Upper lobe of right lung (tissue), 1 donor: Measurements from ENCODE around the gene UCK1. TPM values are rescaled to one million over a fixed set of nuclear protein-coding genes. Genes with fewer than 3 reads are reported as not detected.
"Not testable (repeated sequence)": the region's sequence is repeated elsewhere in the genome, so short reads cannot be mapped to it uniquely, and the experiment has no call there.

Experiments
- ATAC-seq: fragments of 200-7000 bp; cut with Tn5 transposase; one replicate; pipeline ENCODE4 v1.9.1; 2020; ENCODE audit warnings: mild to moderate bottlenecking, moderate library complexity
- DNase-seq: peaks from one replicate; pipeline ENCODE4 v3.0.0-alpha.2; 2020
- H3K27ac ChIP-seq: fragments of 200-600 bp; one replicate; pipeline ENCODE4 v1.8.0; 2022
- H3K27me3 ChIP-seq: fragments of 200-600 bp; one replicate; pipeline ENCODE4 v1.8.0; 2022; ENCODE audit warnings: mild to moderate bottlenecking
- H3K36me3 ChIP-seq: fragments of 200-600 bp; one replicate; pipeline ENCODE4 v1.8.0; 2022
- H3K4me1 ChIP-seq: fragments of 200-600 bp; one replicate; pipeline ENCODE4 v1.8.0; 2022
- H3K4me3 ChIP-seq: fragments of 200-600 bp; one replicate; pipeline ENCODE4 v1.8.0; 2022; ENCODE audit warnings: mild to moderate bottlenecking
- H3K9me3 ChIP-seq: fragments of 200-600 bp; one replicate; pipeline ENCODE4 v1.8.0; 2022
- CTCF ChIP-seq: fragments of 200-600 bp; IDR thresholded peaks from one replicate; pipeline ENCODE4 v1.8.0; 2022; ENCODE audit warnings: antibody characterized with exemption
- intact Hi-C: fragments of 100-400 bp; cut with DNase I; formaldehyde crosslinking; loops from one replicate; pipeline ENCODE4 v1.11.0; 2022
- total RNA-seq: library from RNA; stranded (reverse); fragmentation: NEBNext Ultra II Directional; extraction: Animal tissue kit (Norgen Biotek cat#: 25700); gene quantifications from one replicate; pipeline ENCODE4 v1.2.1, GENCODE V29; 2021
- donor health status: DM: no; HTN: yes; CAD: no; lungs with severe emphysema.

Gene UCK1
- total RNA-seq, 1 donor from 2014 or later = 27.9 TPM

GRCh38 chr9:131554843-131555351 is 23.8 kb upstream of the UCK1 start:
- Histone ChIP-seq H3K4me3 (no peak overlapping the region), H3K36me3 (no peaks in the 10 kb centered on the region), H3K9me3 (no peaks in the 10 kb centered on the region), H3K27me3 (peaks cover 15% of the 10 kb centered on the region), H3K27ac (no peak overlapping the region), H3K4me1 (no peaks in the 10 kb centered on the region)
- ATAC-seq = peak; percentile 19
- TF ChIP-seq CTCF = no peak
- intact Hi-C loops = no loop called here
- DNase-seq = no peak

DNA sequence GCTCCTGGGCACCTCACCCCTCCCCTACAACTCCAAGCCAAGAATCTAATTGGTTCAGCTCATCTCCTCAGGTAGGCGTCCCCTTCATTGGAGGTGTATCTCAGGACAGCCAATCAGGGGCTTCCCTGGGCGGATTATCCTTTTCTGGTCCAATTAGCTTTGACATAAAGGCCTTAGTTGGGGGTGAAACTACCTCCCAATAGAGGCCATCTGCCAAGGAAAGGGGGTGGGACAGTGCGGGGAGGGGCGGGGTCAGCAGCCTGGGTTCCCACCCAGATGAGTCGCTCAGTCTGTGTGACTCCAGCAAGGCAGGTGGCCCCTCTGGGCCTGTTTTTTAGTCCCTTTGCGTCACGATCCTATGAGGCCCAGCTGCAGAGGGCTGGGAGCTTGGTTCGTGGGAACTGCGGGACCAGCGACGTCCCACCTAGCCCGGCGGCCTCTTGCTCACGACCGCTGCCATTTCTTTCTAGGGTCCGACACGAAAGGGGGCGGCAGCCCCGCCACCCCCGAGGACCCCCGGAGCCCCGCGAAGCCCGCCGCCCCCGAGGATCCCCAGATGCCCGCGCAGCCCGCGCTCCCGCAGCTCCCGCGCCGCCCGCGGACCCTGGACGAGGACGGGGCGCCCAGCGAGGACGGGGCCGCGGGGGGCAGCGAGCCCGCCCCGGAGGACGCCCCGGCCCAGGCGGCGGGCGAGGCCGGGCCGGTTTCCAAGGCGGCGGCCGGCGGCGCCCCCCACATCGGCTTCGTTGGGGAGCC is 23.2 kb upstream of the UCK1 start:
- Histone ChIP-seq H3K4me3 (no peak overlapping the region), H3K27me3 (peaks cover 15% of the 10 kb centered on the region), H3K27ac (no peak overlapping the region), H3K9me3 (no peaks in the 10 kb centered on the region), H3K4me1 (no peaks in the 10 kb centered on the region), H3K36me3 (no peaks in the 10 kb centered on the region)
- ATAC-seq = no peak
- no peak for DNase-seq
- intact Hi-C loops = no loop called here
- TF ChIP-seq CTCF = no peak

GRCh38 chr9:131552030-131552429 is 21.0 kb upstream of the UCK1 start:
- H3K4me1 ChIP-seq = no peaks in the 10 kb centered on the region
- H3K9me3 ChIP-seq = no peaks in the 10 kb centered on the region
- DNase-seq (no peak), ATAC-seq (no peak)
- no peak for TF ChIP-seq CTCF
- H3K4me3 ChIP-seq = no peak overlapping the region
- H3K36me3 ChIP-seq = no peaks in the 10 kb centered on the region
- H3K27ac ChIP-seq = no peak overlapping the region
- intact Hi-C loops = no loop called here
- H3K27me3 ChIP-seq = peaks cover 24% of the 10 kb centered on the region

DNA sequence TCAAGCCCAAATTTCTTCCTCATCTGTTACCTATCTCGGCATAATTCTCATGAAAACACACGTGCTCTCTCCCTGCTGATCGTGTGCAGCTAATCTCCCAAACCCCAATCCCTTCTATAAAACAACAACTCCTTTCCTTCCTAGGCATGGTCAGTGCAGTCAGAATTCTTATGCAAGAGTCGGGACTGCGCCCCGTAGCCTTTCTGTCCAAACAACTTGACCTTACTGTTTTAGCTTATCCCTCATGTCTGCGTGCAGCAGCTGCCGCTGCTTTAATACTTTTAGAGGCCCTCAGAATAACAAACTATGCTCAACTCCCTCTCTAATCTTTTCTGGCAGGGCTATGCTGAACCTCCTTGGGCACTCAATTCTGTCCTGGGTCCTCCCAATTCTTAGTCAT is 19.4 kb upstream of the UCK1 start:
- DNase-seq, intact Hi-C loops, H3K4me3 ChIP-seq, H3K36me3 ChIP-seq, H3K27ac ChIP-seq, H3K9me3 ChIP-seq, ATAC-seq: not testable (repeated sequence)
- Histone ChIP-seq H3K4me1 (peaks cover 13% of the 10 kb centered on the region), H3K27me3 (peaks cover 27% of the 10 kb centered on the region)

- DNase-seq, H3K4me3 ChIP-seq, intact Hi-C loops, H3K27ac ChIP-seq, ATAC-seq, H3K9me3 ChIP-seq, H3K36me3 ChIP-seq: not testable (repeated sequence)
- H3K4me1 ChIP-seq = peaks cover 13% of the 10 kb centered on the region
- peaks cover 26% of the 10 kb centered on the region for H3K27me3 ChIP-seq
These were observed 18.1 kb upstream of the UCK1 start for GRCh38 chr9:131549186-131549585.

GRCh38 chr9:131546336-131547084 is 15.4 kb upstream of the UCK1 start:
- H3K27me3 ChIP-seq = peaks cover 26% of the 10 kb centered on the region
- H3K36me3 ChIP-seq = no peaks in the 10 kb centered on the region
- intact Hi-C loops = no loop called here
- peaks cover 13% of the 10 kb centered on the region for H3K4me1 ChIP-seq
- no peak for DNase-seq
- H3K9me3 ChIP-seq = peaks cover 7% of the 10 kb centered on the region
- peak; percentile 12 for ATAC-seq
- no peak for TF ChIP-seq CTCF
- peak overlapping the region; percentile 45 for H3K4me3 ChIP-seq
- H3K27ac ChIP-seq = no peak overlapping the region
